Pancreas (tissue), 10 donors: ENCODE results near the gene CISTR. TPM values are rescaled to one million over a fixed set of nuclear protein-coding genes. Genes with fewer than 3 reads are reported as not detected.
A peak's percentile ranks its signal among the peaks of the same experiment; 100 is the strongest.

Experiments used
- ATAC-seq, 4 donors: fragments of 200-7000 bp; cut with Tn5 transposase; one replicate each; pipeline versions ENCODE4 v1.8.0 to v1.9.1; 2020; ENCODE audit warnings: mild to moderate bottlenecking in 4 of 4, moderate library complexity in 4 of 4
- DNase-seq, 6 donors: peaks; one replicate each; pipeline ENCODE4 v3.0.0-alpha.2; 2020
- FAIRE-seq: peaks from 2 replicates; lab custom pipeline; 2012; peaks lifted over from hg19 to GRCh38; lab: Jason Lieb, UNC
- H3K27ac ChIP-seq, 4 donors: fragments of 200-600 bp; sonication (generic); 1 replicate in 3 of 4; 2 replicates in 1 of 4; pipeline versions ENCODE4 v1.5.0 to v1.8.0; 2020
- H3K27me3 ChIP-seq, 4 donors: fragments of 200-600 bp; one replicate each; pipeline ENCODE4 v1.8.0; 2021
- H3K36me3 ChIP-seq, 3 donors: fragments of 200-600 bp; sonication (generic) in 1 of 3; one replicate each; pipeline versions ENCODE4 v1.5.0 to v1.8.0; 2020 to 2021
- H3K4me1 ChIP-seq, 3 donors: fragments of 200-600 bp; one replicate each; pipeline ENCODE4 v1.8.0; 2021
- H3K4me3 ChIP-seq, 4 donors: fragments of 200-600 bp; sonication (generic) in 2 of 4; one replicate each; pipeline versions ENCODE4 v1.5.0 to v1.8.0; 2020 to 2021
- H3K9me3 ChIP-seq, 4 donors: fragments of 200-600 bp; one replicate each; pipeline ENCODE4 v1.8.0; 2021
- whole genome bisulfite sequencing, 2 donors: extraction: QIAGEN DNeasy Blood & Tissue Kit; methylation state at CpG; one replicate each; pipeline ENCODE4 v1.1.7; 2013; 5-methylcytosine and 5-hydroxymethylcytosine counted together
- intact Hi-C, 3 donors: fragments of 100-400 bp; cut with DNase I; formaldehyde crosslinking; loops; one replicate each; pipeline versions ENCODE4 v1.11.1 to v1.14.2; 2022
- polyA plus RNA-seq, 2 donors: library from polyadenylated mRNA; stranded (reverse); fragments of 200-250 nt; gene quantifications; one replicate each; pipeline ENCODE4 v1.2.3, GENCODE V29; 2013
- total RNA-seq, 6 donors: library from RNA; stranded (reverse); fragmentation: NEBNext Ultra II Directional in 4 of 6; extraction: Animal tissue kit (Norgen Biotek cat#: 25700) in 4 of 6; gene quantifications; one replicate each; pipeline versions ENCODE4 v1.2.1 to v1.2.4, GENCODE V29; 2021 to 2023
- TF ChIP-seq, protein P1 (sequence below), 4 donors: fragments of 200-600 bp; sonication (generic) in 3 of 4; IDR thresholded peaks; one replicate each; pipeline versions ENCODE4 v1.5.0 to v1.8.0; 2021; ENCODE audit warnings: antibody characterized with exemption in 4 of 4
- donor health status: healthy with polysubstance abuse.
- donor health status: DM: no; HTN: no; CAD: no; lungs with moderate emphysema.
- donor health status: DM: no; HTN: no; CAD: no.
- donor health status: control.
- donor health status: control.
- donor health status: Bipolar disorder and iron deficiency.
- donor health status: DM: yes; HTN: yes; CAD: no.
- donor health status: DM: no; HTN: no; CAD: no.
- donor health status: DM: no; HTN: no; CAD: no.
- donor health status: DM: yes; HTN: yes; CAD: no.

The CISTR gene
- total and polyA plus RNA-seq, 8 donors: not detected

DNA sequence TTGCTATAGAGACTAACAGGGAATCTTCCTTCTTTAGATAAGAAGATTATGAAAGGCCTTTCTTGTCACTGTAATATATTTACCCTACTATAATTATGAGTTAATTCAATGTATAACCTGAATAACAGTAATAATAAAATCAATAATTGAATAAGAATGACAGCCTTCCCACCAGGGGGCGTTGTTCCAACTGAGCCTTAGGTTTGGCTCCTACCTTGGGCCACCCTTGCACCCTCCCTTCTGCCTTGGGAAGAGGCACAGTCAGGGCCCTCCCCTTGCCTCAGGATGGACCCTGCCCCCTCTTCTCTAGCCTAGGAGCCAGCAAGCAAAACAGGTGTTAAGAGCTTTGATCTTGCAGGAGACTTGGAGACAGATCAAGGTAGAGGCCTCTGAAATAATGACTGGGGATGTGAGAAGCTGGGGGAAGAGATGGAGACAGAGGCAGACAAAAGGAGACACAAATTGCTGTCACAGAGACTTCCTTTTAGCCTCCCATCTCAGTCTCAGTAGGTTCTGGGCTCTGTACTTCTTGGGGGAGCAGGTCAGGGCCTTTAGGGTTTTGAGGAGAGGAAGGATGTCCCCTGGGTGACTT lies 40.1 kb upstream of the CISTR start:
- H3K27me3 ChIP-seq: peaks cover 0 to 5% (median 1%) of the 10 kb centered on the region in 4 donors
- intact Hi-C loops: no loop called here
- DNase-seq: peak in 3 of 6 donors; percentile 16 to 61 (median 21)
- H3K36me3 ChIP-seq: no peaks in the 10 kb centered on the region
- no peak for FAIRE-seq
- no peak overlapping the region for H3K4me3 ChIP-seq
- ATAC-seq: peak in 1 of 4 donors; percentile 22
- no peaks in the 10 kb centered on the region for H3K9me3 ChIP-seq
- H3K27ac ChIP-seq: no peak overlapping the region
- TF ChIP-seq, protein P1, sequence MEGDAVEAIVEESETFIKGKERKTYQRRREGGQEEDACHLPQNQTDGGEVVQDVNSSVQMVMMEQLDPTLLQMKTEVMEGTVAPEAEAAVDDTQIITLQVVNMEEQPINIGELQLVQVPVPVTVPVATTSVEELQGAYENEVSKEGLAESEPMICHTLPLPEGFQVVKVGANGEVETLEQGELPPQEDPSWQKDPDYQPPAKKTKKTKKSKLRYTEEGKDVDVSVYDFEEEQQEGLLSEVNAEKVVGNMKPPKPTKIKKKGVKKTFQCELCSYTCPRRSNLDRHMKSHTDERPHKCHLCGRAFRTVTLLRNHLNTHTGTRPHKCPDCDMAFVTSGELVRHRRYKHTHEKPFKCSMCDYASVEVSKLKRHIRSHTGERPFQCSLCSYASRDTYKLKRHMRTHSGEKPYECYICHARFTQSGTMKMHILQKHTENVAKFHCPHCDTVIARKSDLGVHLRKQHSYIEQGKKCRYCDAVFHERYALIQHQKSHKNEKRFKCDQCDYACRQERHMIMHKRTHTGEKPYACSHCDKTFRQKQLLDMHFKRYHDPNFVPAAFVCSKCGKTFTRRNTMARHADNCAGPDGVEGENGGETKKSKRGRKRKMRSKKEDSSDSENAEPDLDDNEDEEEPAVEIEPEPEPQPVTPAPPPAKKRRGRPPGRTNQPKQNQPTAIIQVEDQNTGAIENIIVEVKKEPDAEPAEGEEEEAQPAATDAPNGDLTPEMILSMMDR (IDR thresholded peaks at IDR 0.05): peak in 2 of 4 donors; percentile 19 to 27
- WGBS, 2 donors: 3 to 6% methylated on average over 1 of the region's 1 CpG
- H3K4me1 ChIP-seq: no peaks in the 10 kb centered on the region

DNA sequence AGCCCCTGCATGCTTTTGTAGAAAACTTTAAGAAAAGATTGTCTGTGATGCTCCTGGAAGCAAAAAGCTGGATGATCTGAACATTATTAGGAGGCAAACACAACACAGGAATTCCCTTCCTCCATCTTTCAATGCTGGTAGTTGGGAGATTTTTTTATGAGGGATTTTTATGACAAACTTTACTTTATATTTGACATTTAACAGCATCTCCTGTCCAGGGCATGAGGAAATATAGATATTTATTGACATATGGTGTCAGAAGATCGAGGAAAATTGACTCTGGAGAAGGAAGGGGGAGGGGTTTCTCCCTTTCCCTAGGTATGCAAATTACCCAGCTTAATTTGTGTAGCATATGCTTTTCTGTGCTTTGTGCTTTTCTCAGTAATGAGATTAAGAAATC lies 37.8 kb upstream of the CISTR start:
- DNase-seq: no peak
- TF ChIP-seq, protein P1 (IDR thresholded peaks at IDR 0.05): no peak
- Histone ChIP-seq H3K4me3 (no peak overlapping the region), H3K9me3 (no peaks in the 10 kb centered on the region), H3K36me3 (no peaks in the 10 kb centered on the region), H3K27ac (no peak overlapping the region), H3K4me1 (no peaks in the 10 kb centered on the region), H3K27me3 (peaks cover 0 to 3% (median 0%) of the 10 kb centered on the region in 4 donors)
- ATAC-seq: no peak
- intact Hi-C loops: no loop called here
- WGBS, 2 donors: 31 to 48% methylated on average over 1 of the region's 1 CpG
- FAIRE-seq: no peak

DNA sequence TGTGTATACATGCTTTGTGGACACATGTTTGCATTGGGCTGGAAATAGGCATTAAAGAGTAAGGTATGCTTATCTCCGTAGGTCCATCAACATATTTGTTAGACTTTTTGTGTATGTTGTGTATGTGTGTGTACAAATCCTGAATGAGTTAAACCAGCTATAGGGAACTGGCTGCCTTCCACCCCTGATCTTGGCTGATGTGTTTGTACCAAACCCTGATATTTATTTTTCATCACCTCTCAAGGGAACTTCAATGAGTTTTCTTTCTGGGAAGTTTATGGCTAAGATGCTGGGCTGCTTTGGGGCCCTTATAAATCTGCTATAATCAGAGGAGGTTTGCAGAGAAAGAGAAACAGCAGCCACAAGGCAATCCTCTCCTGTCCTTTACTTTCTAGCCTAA lies 37.1 kb upstream of the CISTR start:
- TF ChIP-seq, protein P1 (IDR thresholded peaks at IDR 0.05): no peak
- intact Hi-C loops: no loop called here
- peaks cover 0 to 3% (median under 1%) of the 10 kb centered on the region in 4 donors for H3K27me3 ChIP-seq
- no peak for DNase-seq
- WGBS, 2 donors: 58 to 67% methylated on average over 1 of the region's 1 CpG
- no peak for FAIRE-seq
- H3K27ac ChIP-seq: no peak overlapping the region
- H3K9me3 ChIP-seq: no peaks in the 10 kb centered on the region
- H3K36me3 ChIP-seq: no peaks in the 10 kb centered on the region
- H3K4me1 ChIP-seq: no peaks in the 10 kb centered on the region
- H3K4me3 ChIP-seq: no peak overlapping the region
- no peak for ATAC-seq

DNA sequence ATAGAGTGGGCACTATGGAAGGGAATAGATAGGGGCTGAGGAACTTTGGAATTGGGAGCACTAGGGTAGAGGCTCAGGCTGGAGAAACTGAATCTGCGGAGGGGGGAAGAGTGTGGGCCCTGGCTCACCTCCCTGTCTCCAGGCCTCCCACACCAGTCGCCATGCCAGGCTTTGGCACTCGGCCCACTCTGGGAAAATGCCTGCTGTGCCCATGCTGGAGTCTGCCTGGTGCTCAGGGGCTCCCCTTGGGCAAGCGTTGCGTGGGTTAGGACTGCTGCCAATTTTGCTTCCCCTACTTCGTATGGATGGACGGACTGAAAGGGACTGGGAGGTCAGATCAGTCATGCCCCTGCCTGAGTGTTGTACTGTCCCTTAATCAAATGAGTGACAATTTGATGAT lies 34.6 kb upstream of the CISTR start:
- 61 to 78% methylated on average over 7 of the region's 7 CpGs for WGBS, 2 donors
- Histone ChIP-seq H3K9me3 (no peaks in the 10 kb centered on the region), H3K36me3 (no peaks in the 10 kb centered on the region), H3K27me3 (peaks cover 0 to 5% (median 1%) of the 10 kb centered on the region in 4 donors), H3K4me3 (no peak overlapping the region), H3K27ac (no peak overlapping the region), H3K4me1 (no peaks in the 10 kb centered on the region)
- no peak for ATAC-seq
- intact Hi-C loops: no loop called here
- FAIRE-seq: no peak
- TF ChIP-seq, protein P1 (IDR thresholded peaks at IDR 0.05): no peak
- DNase-seq: peak in 3 of 6 donors; percentile 31 to 63 (median 55)

DNA sequence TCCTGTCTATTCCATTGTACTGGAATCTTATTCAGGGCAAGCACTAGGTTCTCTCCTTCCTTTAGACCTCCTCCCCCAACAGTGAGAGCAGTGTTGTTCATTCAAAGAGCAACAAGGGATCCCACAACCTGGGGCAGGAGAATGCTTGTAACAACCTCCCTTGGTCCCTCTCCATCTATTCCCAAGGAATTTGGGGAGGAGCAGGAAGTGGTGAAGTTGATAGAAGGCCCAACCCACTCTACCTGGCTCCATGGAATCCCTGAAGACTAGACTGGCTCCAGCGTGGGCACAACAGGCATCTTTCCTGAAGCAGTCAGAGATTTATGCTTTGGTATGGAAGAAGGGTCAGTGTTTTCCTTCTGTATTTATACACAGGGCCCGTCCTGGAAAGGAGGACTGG lies 33.4 kb upstream of the CISTR start:
- no peaks in the 10 kb centered on the region for H3K4me1 ChIP-seq
- H3K27ac ChIP-seq: no peak overlapping the region
- peaks cover 0 to 8% (median 0%) of the 10 kb centered on the region in 4 donors for H3K27me3 ChIP-seq
- no peak for ATAC-seq
- intact Hi-C loops: no loop called here
- TF ChIP-seq, protein P1 (IDR thresholded peaks at IDR 0.05): no peak
- H3K9me3 ChIP-seq: no peaks in the 10 kb centered on the region
- no peak for FAIRE-seq
- no peak for DNase-seq
- no peak overlapping the region for H3K4me3 ChIP-seq
- no peaks in the 10 kb centered on the region for H3K36me3 ChIP-seq
- WGBS, 2 donors: 62 to 71% methylated on average over 2 of the region's 2 CpGs
